GM23338 (cell line): ENCODE data around the gene PPFIA4. TPM values are rescaled to one million over a fixed set of nuclear protein-coding genes. Genes with fewer than 3 reads are reported as not detected.

Source experiments
- ATAC-seq: fragments of 200-7000 bp; cut with Tn5 transposase; 3 replicates; pipeline ENCODE4 v1.9.1; 2020
- DNase-seq: peaks from one replicate; pipeline ENCODE4 v3.0.0-alpha.2; 2015; ENCODE audit warnings: low spot score
- H2AFZ ChIP-seq: fragments of 200-600 bp; sonication (generic); 2 replicates; pipeline ENCODE4 v1.8.0; 2016; ENCODE audit warnings: antibody characterized with exemption, mild to moderate bottlenecking, moderate library complexity
- H3F3A ChIP-seq: fragments of 200-600 bp; sonication (generic); replicated peaks from 2 replicates; pipeline ENCODE4 v1.8.0; 2017; ENCODE audit warnings: antibody characterized with exemption, mixed run types, low read depth
- H3K27ac ChIP-seq: fragments of 200-600 bp; sonication (generic); 2 replicates; pipeline ENCODE4 v1.6.1; 2016; ENCODE audit warnings: low read depth
- H3K27me3 ChIP-seq: fragments of 200-600 bp; sonication (generic); 2 replicates; pipeline ENCODE4 v1.8.0; 2016; ENCODE audit warnings: mild to moderate bottlenecking, mixed run types, moderate library complexity; ENCODE audit not compliant: insufficient read depth
- H3K36me3 ChIP-seq: fragments of 200-600 bp; sonication (generic); 2 replicates; pipeline ENCODE4 v1.8.0; 2016; ENCODE audit warnings: mild to moderate bottlenecking; ENCODE audit not compliant: insufficient read depth
- H3K4me1 ChIP-seq: fragments of 200-600 bp; sonication (generic); 2 replicates; pipeline ENCODE4 v1.8.0; 2016; ENCODE audit warnings: mild to moderate bottlenecking, moderate library complexity; ENCODE audit not compliant: insufficient read depth
- H3K4me2 ChIP-seq: fragments of 200-600 bp; sonication (generic); 2 replicates; pipeline ENCODE4 v1.7.1; 2017; ENCODE audit warnings: mixed run types
- H3K4me3 ChIP-seq: fragments of 200-600 bp; sonication (generic); 2 replicates; pipeline ENCODE4 v1.6.1; 2016; ENCODE audit warnings: mixed run types
- H3K79me2 ChIP-seq: fragments of 200-600 bp; sonication (generic); replicated peaks from 2 replicates; pipeline ENCODE4 v1.8.0; 2017; ENCODE audit warnings: mild to moderate bottlenecking; ENCODE audit not compliant: insufficient read depth
- H3K9me2 ChIP-seq: fragments of 200-600 bp; sonication (generic); 2 replicates; pipeline ENCODE4 v1.8.0; 2017; ENCODE audit not compliant: insufficient read depth
- H4K20me1 ChIP-seq: fragments of 200-600 bp; sonication (generic); replicated peaks from 2 replicates; pipeline ENCODE4 v1.8.0; 2017; ENCODE audit warnings: mild to moderate bottlenecking; ENCODE audit not compliant: insufficient read depth
- H3K27ac Mint-ChIP-seq: 2 replicates; pipeline ENCODE4 v1.8.0; 2020; ENCODE audit warnings: inconsistent platforms, mild to moderate bottlenecking, moderate library complexity, mixed read lengths
- H3K27me3 Mint-ChIP-seq: 3 replicates; pipeline ENCODE4 v1.8.0; 2022; ENCODE audit warnings: low read depth, mild to moderate bottlenecking, moderate library complexity, mixed read lengths, inconsistent platforms; ENCODE audit not compliant: insufficient read depth, poor library complexity
- H3K36me3 Mint-ChIP-seq: 3 replicates; pipeline ENCODE4 v1.8.0; 2021; ENCODE audit warnings: low read depth, mild to moderate bottlenecking, inconsistent platforms, moderate library complexity, mixed read lengths
- H3K4me1 Mint-ChIP-seq: 3 replicates; pipeline ENCODE4 v1.8.0; 2020; ENCODE audit warnings: mild to moderate bottlenecking, inconsistent platforms, mixed read lengths
- H3K4me3 Mint-ChIP-seq: 3 replicates; pipeline ENCODE4 v1.8.0; 2021; ENCODE audit warnings: moderate library complexity, mild to moderate bottlenecking, inconsistent platforms, mixed read lengths
- H3K9me3 Mint-ChIP-seq: 3 replicates; pipeline ENCODE4 v1.8.0; 2020; ENCODE audit warnings: moderate library complexity, mild to moderate bottlenecking, inconsistent platforms, mixed read lengths
- CREB1 ChIP-seq: fragments of 250-450 bp; sonication (Bioruptor Pico); IDR thresholded peaks from 2 replicates; pipeline ENCODE4 v1.5.0; 2020; ENCODE audit warnings: low read depth, mild to moderate bottlenecking, moderate library complexity
- EZH2 ChIP-seq: fragments of 200-600 bp; sonication (generic); IDR thresholded peaks from one replicate; pipeline ENCODE4 v1.8.0; 2017; ENCODE audit warnings: antibody characterized with exemption, mild to moderate bottlenecking, low read depth; ENCODE audit not compliant: unreplicated experiment
- EZH2phosphoT487 ChIP-seq: fragments of 200-600 bp; sonication (generic); IDR thresholded peaks from one replicate; pipeline ENCODE4 v1.8.1; 2018; ENCODE audit warnings: antibody characterized with exemption; ENCODE audit not compliant: unreplicated experiment
- JUNB ChIP-seq: IDR thresholded peaks from one replicate; pipeline ENCODE4 v1.6.1; 2016; ENCODE audit warnings: antibody characterized with exemption; ENCODE audit not compliant: unreplicated experiment
- NANOG ChIP-seq: IDR thresholded peaks from 2 replicates; pipeline ENCODE4 v1.6.1; 2016; ENCODE audit warnings: antibody characterized with exemption, borderline replicate concordance
- POLR2AphosphoS5 ChIP-seq: IDR thresholded peaks from 2 replicates; pipeline ENCODE4 v1.6.1; 2016; ENCODE audit warnings: antibody characterized with exemption, low read depth
- STAT1 ChIP-seq: IDR thresholded peaks from one replicate; pipeline ENCODE4 v1.6.1; 2016; ENCODE audit warnings: antibody characterized with exemption; ENCODE audit not compliant: unreplicated experiment
- ZNF114 ChIP-seq: fragments of 250-450 bp; sonication (Bioruptor Pico); IDR thresholded peaks from 2 replicates; pipeline ENCODE4 v1.5.0; 2020; ENCODE audit warnings: mild to moderate bottlenecking, moderate library complexity
- ZNF331 ChIP-seq: fragments of 250-450 bp; sonication (Bioruptor Pico); IDR thresholded peaks from 2 replicates; pipeline ENCODE4 v1.5.0; 2020; ENCODE audit warnings: low read depth, mild to moderate bottlenecking, moderate library complexity
- ZNF462 ChIP-seq: fragments of 250-450 bp; sonication (Bioruptor Pico); IDR thresholded peaks from 2 replicates; pipeline ENCODE4 v1.5.0; 2020; ENCODE audit warnings: mild to moderate bottlenecking, moderate library complexity
- polyA plus RNA-seq: library from polyadenylated mRNA; unstranded; fragments of >200 nt; fragmentation: Nextera tagmentation; extraction: Ambion mirVana; gene quantifications from 2 replicates; pipeline ENCODE4 v1.2.1, GENCODE V29; 2016
- total RNA-seq: library from RNA; depleted of rRNA; stranded (reverse); fragments of >200 nt; shearing (Covaris generic); gene quantifications from 2 replicates; pipeline ENCODE4 v1.2.3, GENCODE V29; 2014
- TF ChIP-seq, protein P1 (sequence below): IDR thresholded peaks from 2 replicates; pipeline ENCODE4 v1.6.1; 2016; ENCODE audit warnings: antibody characterized with exemption
- TF ChIP-seq, protein P2 (sequence below), 2 experiments: fragments of 200-600 bp in 1 of 2; sonication (generic) in 1 of 2; conservative IDR thresholded peaks; 2 replicates each; pipeline versions ENCODE4 v1.5.1 to v1.6.1; 2016 to 2017; ENCODE audit warnings: antibody characterized with exemption in 2 of 2, low read depth in 2 of 2, mild to moderate bottlenecking in 2 of 2, moderate library complexity in 1 of 2
- TF ChIP-seq, protein P3 (sequence below): IDR thresholded peaks from one replicate; pipeline ENCODE4 v1.6.1; 2018; ENCODE audit warnings: antibody characterized with exemption; ENCODE audit not compliant: unreplicated experiment

PPFIA4 gene
- total and polyA plus RNA-seq, 2 experiments from 2014 or later = 1.3 to 7.6 TPM

DNA sequence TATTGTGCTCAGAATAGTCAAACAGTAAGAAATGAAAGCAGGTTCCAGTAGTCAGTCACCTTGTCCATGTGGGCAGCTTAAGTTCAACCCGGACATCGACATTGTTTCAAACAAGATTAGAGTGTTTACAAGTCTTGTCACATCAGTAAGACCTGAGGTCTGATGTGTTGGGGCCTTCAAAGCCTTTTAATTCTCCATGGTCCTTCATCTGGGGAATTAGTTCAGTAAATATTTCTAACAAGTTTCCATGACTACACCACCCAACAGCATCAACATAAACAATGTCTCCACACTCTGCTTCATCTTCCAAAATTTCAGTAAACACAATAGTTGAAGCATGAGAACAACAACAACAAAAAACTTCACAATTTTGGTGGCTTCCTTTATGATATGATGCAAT is 86.2 kb downstream of the PPFIA4 start:
- no peak for DNase-seq
- H3K36me3 ChIP-seq = no peaks in the 10 kb centered on the region
- no peak overlapping the region for H3K4me2 ChIP-seq
- no peak overlapping the region for H3K27ac ChIP-seq
- H3K4me3 ChIP-seq = no peak overlapping the region
- TF ChIP-seq CREB1 (CRISPR knock-in tag) = no peak
- TF ChIP-seq EZH2phosphoT487 = no peak
- TF ChIP-seq, protein P1, sequence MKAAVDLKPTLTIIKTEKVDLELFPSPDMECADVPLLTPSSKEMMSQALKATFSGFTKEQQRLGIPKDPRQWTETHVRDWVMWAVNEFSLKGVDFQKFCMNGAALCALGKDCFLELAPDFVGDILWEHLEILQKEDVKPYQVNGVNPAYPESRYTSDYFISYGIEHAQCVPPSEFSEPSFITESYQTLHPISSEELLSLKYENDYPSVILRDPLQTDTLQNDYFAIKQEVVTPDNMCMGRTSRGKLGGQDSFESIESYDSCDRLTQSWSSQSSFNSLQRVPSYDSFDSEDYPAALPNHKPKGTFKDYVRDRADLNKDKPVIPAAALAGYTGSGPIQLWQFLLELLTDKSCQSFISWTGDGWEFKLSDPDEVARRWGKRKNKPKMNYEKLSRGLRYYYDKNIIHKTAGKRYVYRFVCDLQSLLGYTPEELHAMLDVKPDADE = no peak
- TF ChIP-seq, protein P2, sequence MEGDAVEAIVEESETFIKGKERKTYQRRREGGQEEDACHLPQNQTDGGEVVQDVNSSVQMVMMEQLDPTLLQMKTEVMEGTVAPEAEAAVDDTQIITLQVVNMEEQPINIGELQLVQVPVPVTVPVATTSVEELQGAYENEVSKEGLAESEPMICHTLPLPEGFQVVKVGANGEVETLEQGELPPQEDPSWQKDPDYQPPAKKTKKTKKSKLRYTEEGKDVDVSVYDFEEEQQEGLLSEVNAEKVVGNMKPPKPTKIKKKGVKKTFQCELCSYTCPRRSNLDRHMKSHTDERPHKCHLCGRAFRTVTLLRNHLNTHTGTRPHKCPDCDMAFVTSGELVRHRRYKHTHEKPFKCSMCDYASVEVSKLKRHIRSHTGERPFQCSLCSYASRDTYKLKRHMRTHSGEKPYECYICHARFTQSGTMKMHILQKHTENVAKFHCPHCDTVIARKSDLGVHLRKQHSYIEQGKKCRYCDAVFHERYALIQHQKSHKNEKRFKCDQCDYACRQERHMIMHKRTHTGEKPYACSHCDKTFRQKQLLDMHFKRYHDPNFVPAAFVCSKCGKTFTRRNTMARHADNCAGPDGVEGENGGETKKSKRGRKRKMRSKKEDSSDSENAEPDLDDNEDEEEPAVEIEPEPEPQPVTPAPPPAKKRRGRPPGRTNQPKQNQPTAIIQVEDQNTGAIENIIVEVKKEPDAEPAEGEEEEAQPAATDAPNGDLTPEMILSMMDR (conservative IDR thresholded peaks at IDR 0.05; ENCODE audit: low read depth in 2 of 2) = no peak
- no peak for TF ChIP-seq ZNF462
- no peak for TF ChIP-seq NANOG
- no peak for TF ChIP-seq ZNF114
- no peak for TF ChIP-seq JUNB
- no peak for TF ChIP-seq STAT1
- no peak for TF ChIP-seq POLR2AphosphoS5
- TF ChIP-seq, protein P3, sequence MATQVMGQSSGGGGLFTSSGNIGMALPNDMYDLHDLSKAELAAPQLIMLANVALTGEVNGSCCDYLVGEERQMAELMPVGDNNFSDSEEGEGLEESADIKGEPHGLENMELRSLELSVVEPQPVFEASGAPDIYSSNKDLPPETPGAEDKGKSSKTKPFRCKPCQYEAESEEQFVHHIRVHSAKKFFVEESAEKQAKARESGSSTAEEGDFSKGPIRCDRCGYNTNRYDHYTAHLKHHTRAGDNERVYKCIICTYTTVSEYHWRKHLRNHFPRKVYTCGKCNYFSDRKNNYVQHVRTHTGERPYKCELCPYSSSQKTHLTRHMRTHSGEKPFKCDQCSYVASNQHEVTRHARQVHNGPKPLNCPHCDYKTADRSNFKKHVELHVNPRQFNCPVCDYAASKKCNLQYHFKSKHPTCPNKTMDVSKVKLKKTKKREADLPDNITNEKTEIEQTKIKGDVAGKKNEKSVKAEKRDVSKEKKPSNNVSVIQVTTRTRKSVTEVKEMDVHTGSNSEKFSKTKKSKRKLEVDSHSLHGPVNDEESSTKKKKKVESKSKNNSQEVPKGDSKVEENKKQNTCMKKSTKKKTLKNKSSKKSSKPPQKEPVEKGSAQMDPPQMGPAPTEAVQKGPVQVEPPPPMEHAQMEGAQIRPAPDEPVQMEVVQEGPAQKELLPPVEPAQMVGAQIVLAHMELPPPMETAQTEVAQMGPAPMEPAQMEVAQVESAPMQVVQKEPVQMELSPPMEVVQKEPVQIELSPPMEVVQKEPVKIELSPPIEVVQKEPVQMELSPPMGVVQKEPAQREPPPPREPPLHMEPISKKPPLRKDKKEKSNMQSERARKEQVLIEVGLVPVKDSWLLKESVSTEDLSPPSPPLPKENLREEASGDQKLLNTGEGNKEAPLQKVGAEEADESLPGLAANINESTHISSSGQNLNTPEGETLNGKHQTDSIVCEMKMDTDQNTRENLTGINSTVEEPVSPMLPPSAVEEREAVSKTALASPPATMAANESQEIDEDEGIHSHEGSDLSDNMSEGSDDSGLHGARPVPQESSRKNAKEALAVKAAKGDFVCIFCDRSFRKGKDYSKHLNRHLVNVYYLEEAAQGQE = no peak
- TF ChIP-seq ZNF331 (CRISPR knock-in tag) = no peak
- no peak for TF ChIP-seq EZH2
- H3K4me3 Mint-ChIP-seq = no peak overlapping the region
- peaks cover 10% of the 10 kb centered on the region for H3K27me3 ChIP-seq
- H3K27me3 Mint-ChIP-seq = peaks cover 11% of the 10 kb centered on the region
- H4K20me1 ChIP-seq = no peaks in the 10 kb centered on the region
- no peaks in the 10 kb centered on the region for H3K79me2 ChIP-seq
- no peak for ATAC-seq
- H3K4me1 Mint-ChIP-seq = peaks cover 6% of the 10 kb centered on the region; the same call in 1 of the 3 replicates
- no peak overlapping the region for H3K27ac Mint-ChIP-seq
- H3F3A ChIP-seq = no peaks in the 10 kb centered on the region
- no peak overlapping the region for H2AFZ ChIP-seq
- H3K9me2 ChIP-seq = no peaks in the 10 kb centered on the region
- H3K9me3 Mint-ChIP-seq = no peaks in the 10 kb centered on the region
- H3K36me3 Mint-ChIP-seq = no peaks in the 10 kb centered on the region
- H3K4me1 ChIP-seq = no peaks in the 10 kb centered on the region
